Right atrium auricular region (tissue), 2 donors: ENCODE measurements around the gene TAP1. TPM values are rescaled to one million over a fixed set of nuclear protein-coding genes. Genes with fewer than 3 reads are reported as not detected.
A peak's percentile ranks its signal among the peaks of the same experiment; 100 is the strongest.

ENCODE experiments used
- DNase-seq: peaks from one replicate; pipeline ENCODE4 v3.0.0-alpha.2; 2019; ENCODE audit warnings: low spot score
- H3K27ac ChIP-seq, 2 donors: fragments of 200-600 bp; sonication (generic); 1 replicate in 1 of 2; 2 replicates in 1 of 2; pipeline ENCODE4 v1.5.1; 2016 to 2019
- H3K27me3 ChIP-seq, 2 donors: fragments of 200-600 bp; sonication (generic); one replicate each; pipeline versions ENCODE4 v1.5.1 to v1.6.0; 2017 to 2019
- H3K36me3 ChIP-seq: fragments of 200-600 bp; sonication (generic); one replicate; pipeline ENCODE4 v1.5.1; 2016
- H3K4me1 ChIP-seq, 2 donors: fragments of 200-600 bp; sonication (generic); one replicate each; pipeline versions ENCODE4 v1.5.1 to v1.6.0; 2017 to 2019
- H3K4me3 ChIP-seq, 2 donors: fragments of 200-600 bp; sonication (generic); 1 replicate in 1 of 2; 2 replicates in 1 of 2; pipeline ENCODE4 v1.5.1; 2017 to 2019; ENCODE audit warnings: mild to moderate bottlenecking in 1 of 2, moderate library complexity in 1 of 2
- H3K9me3 ChIP-seq, 2 donors: fragments of 200-600 bp; sonication (generic); one replicate each; pipeline ENCODE4 v1.5.1; 2019
- CTCF ChIP-seq, 2 donors: fragments of 200-600 bp; sonication (generic); IDR thresholded peaks; one replicate each; pipeline ENCODE4 v1.5.1; 2019; ENCODE audit warnings: antibody characterized with exemption in 2 of 2
- total RNA-seq, 2 donors: library from RNA; depleted of rRNA; stranded (reverse); fragments of >200 nt; gene quantifications; one replicate each; pipeline ENCODE4 v1.1.0, GENCODE V29; 2016

Gene TAP1
- total RNA-seq, 2 donors from 2014 or later = 11.9 to 26.5 TPM

- no peaks in the 10 kb centered on the region for H3K27me3 ChIP-seq
- peaks cover 0 to 32% of the 10 kb centered on the region in 2 donors for H3K4me1 ChIP-seq
- no peak for TF ChIP-seq CTCF (IDR thresholded peaks at IDR 0.05)
- peak overlapping the region; percentile 93 to 99 for H3K27ac ChIP-seq
- peaks cover 39% of the 10 kb centered on the region for H3K36me3 ChIP-seq
- H3K9me3 ChIP-seq = no peaks in the 10 kb centered on the region
- DNase-seq = peak; percentile 68
- H3K4me3 ChIP-seq = peak overlapping the region; percentile 58 to 97
These were observed 1.3 kb downstream of the TAP1 start for GRCh38 chr6:32852018-32852843.

GRCh38 chr6:32851025-32851424, 2.5 kb downstream of the TAP1 start:
- no peak for TF ChIP-seq CTCF (IDR thresholded peaks at IDR 0.05)
- no peak overlapping the region for H3K4me3 ChIP-seq
- no peak for DNase-seq
- no peaks in the 10 kb centered on the region for H3K27me3 ChIP-seq
- H3K27ac ChIP-seq = peak overlapping the region in 1 of 2 donors; percentile 99
- H3K36me3 ChIP-seq = peaks cover 51% of the 10 kb centered on the region
- H3K9me3 ChIP-seq = no peaks in the 10 kb centered on the region
- peaks cover 0 to 32% of the 10 kb centered on the region in 2 donors for H3K4me1 ChIP-seq

DNA sequence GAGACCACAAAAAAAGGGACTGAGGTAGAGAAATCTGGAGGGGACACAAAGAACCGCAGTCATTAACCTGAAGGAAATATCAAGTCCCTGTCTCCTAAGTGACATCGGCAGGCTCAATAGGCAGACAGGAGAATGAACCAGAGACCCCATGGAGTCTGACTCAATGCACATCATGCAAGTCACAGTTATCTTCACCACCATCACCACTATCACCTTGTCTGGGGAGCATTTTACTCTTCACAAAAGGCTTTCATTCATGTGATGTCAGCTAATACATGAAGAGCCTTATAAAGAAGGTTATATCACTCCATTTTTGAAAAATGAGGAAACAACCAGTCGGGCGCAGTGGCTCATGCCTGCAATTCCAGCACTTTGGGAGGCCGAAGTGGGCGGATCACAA, 4.4 kb downstream of the TAP1 start:
- Histone ChIP-seq H3K4me3 (no peak overlapping the region), H3K36me3 (peaks cover 60% of the 10 kb centered on the region), H3K27ac (no peak overlapping the region), H3K4me1 (peaks cover 0 to 33% of the 10 kb centered on the region in 2 donors), H3K9me3 (no peaks in the 10 kb centered on the region), H3K27me3 (no peaks in the 10 kb centered on the region)
- no peak for DNase-seq
- TF ChIP-seq CTCF (IDR thresholded peaks at IDR 0.05) = no peak

GRCh38 chr6:32847795-32848194, 5.7 kb downstream of the TAP1 start:
- no peaks in the 10 kb centered on the region for H3K27me3 ChIP-seq
- H3K9me3 ChIP-seq = no peaks in the 10 kb centered on the region
- H3K27ac ChIP-seq = no peak overlapping the region
- no peak for TF ChIP-seq CTCF (IDR thresholded peaks at IDR 0.05)
- H3K4me3 ChIP-seq = no peak overlapping the region
- peaks cover 0 to 39% of the 10 kb centered on the region in 2 donors for H3K4me1 ChIP-seq
- peaks cover 60% of the 10 kb centered on the region for H3K36me3 ChIP-seq
- DNase-seq = no peak

DNA sequence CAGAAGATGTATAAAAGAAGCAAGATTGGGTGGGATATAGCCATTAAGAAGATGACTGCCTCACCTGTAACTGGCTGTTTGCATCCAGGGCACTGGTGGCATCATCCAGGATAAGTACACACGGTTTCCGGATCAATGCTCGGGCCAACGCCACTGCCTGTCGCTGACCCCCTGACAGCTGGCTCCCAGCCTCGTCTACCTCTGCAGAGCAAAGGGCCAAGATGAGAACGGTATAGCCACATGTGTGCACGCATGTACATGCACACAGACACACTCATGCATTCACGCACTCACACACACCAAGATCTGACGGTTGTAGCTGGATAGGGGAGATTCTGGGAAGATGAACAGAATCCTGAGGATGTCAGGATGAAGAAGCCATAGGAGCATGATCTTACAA, 6.5 kb downstream of the TAP1 start:
- no peak for DNase-seq
- Histone ChIP-seq H3K4me1 (peaks cover 0 to 36% of the 10 kb centered on the region in 2 donors), H3K27me3 (no peaks in the 10 kb centered on the region), H3K9me3 (no peaks in the 10 kb centered on the region), H3K4me3 (no peak overlapping the region), H3K27ac (no peak overlapping the region), H3K36me3 (peaks cover 60% of the 10 kb centered on the region)
- no peak for TF ChIP-seq CTCF (IDR thresholded peaks at IDR 0.05)
